Spleen (tissue), 7 donors: Measurements from ENCODE around the gene KMT2D.

Experiments used
- CTCF ChIP-seq, 11 experiments: fragments of 200-600 bp in 7 of 11; fragments of 450-650 bp in 4 of 11; sonication (generic) in 4 of 11; IDR thresholded peaks in 8 of 11; conservative IDR thresholded peaks in 3 of 11; 1 replicate in 7 of 11; 2 replicates in 4 of 11; pipeline versions ENCODE4 v1.4.0 to v1.8.0; 2016 to 2021; ENCODE audit warnings: antibody characterized with exemption in 11 of 11, inconsistent platforms in 4 of 11, mild to moderate bottlenecking in 1 of 11
- POLR2A ChIP-seq, 3 donors: fragments of 450-650 bp; IDR thresholded peaks; one replicate each; pipeline ENCODE4 v1.5.1; 2017; ENCODE audit warnings: antibody characterized with exemption in 3 of 3, mild to moderate bottlenecking in 1 of 3
- donor health status: DM: no; HTN: no; CAD: no; lungs with moderate emphysema.
- donor health status: DM: no; HTN: no; CAD: no.
- donor health status: DM: no; HTN: no; CAD: no.

DNA sequence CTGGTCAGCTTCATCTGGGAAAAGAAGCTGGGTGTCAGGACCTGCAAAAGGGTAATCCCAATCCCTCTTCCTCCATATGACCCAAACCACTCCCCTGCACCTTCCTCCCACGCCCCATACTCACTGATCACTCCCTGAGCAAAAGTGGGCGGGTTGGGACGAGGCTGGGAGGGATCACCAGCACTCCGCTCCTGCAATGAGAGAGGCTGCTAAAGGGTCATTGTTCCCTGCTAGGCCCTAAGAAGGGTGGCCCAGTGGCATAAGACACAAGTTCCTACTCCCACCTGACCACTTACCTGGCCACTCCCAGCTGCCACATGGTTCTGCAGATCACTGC is 26.3 kb downstream of the KMT2D start:
- no peak for TF ChIP-seq CTCF (IDR thresholded peaks at IDR 0.05 in 8 of 11, conservative IDR thresholded peaks at IDR 0.05 in 3 of 11)
- no peak for TF ChIP-seq POLR2A (IDR thresholded peaks at IDR 0.05)
